Neuron (in vitro differentiated cells): ENCODE measurements around the gene C2CD3.

Source experiments
- H2AFZ ChIP-seq: one replicate; pipeline ENCODE4 v1.6.1; 2013; ENCODE audit warnings: low read depth, mild to moderate bottlenecking, inconsistent platforms, low read length, moderate library complexity
- H3K27me3 ChIP-seq: one replicate; pipeline ENCODE4 v1.6.1; 2013; ENCODE audit warnings: low read length; ENCODE audit not compliant: insufficient read depth
- H3K36me3 ChIP-seq: one replicate; pipeline ENCODE4 v1.6.1; 2013; ENCODE audit warnings: low read length; ENCODE audit not compliant: insufficient read depth
- H3K4me1 ChIP-seq: one replicate; pipeline ENCODE4 v1.6.1; 2013; ENCODE audit warnings: low read length; ENCODE audit not compliant: insufficient read depth
- H3K4me3 ChIP-seq: 2 replicates; pipeline ENCODE4 v1.5.1; 2013; ENCODE audit warnings: mild to moderate bottlenecking, low read length, moderate library complexity
- H3K9me3 ChIP-seq: one replicate; pipeline ENCODE4 v1.6.1; 2013; ENCODE audit warnings: low read length

Gene C2CD3

GRCh38 chr11:73977856-73978519 lies 192.8 kb downstream of the C2CD3 start:
- Histone ChIP-seq H3K4me3 (no peak overlapping the region), H3K36me3 (peaks cover 20% of the 10 kb centered on the region), H3K4me1 (peaks cover 2% of the 10 kb centered on the region), H3K9me3 (no peaks in the 10 kb centered on the region), H3K27me3 (no peaks in the 10 kb centered on the region), H2AFZ (no peak overlapping the region)

GRCh38 chr11:73976451-73977151 lies 194.2 kb downstream of the C2CD3 start:
- Histone ChIP-seq H3K9me3 (no peaks in the 10 kb centered on the region), H3K4me1 (no peaks in the 10 kb centered on the region), H3K36me3 (peaks cover 20% of the 10 kb centered on the region), H3K4me3 (no peak overlapping the region), H3K27me3 (no peaks in the 10 kb centered on the region), H2AFZ (no peak overlapping the region)

- no peaks in the 10 kb centered on the region for H3K27me3 ChIP-seq
- no peaks in the 10 kb centered on the region for H3K4me1 ChIP-seq
- peaks cover 20% of the 10 kb centered on the region for H3K36me3 ChIP-seq
- H3K4me3 ChIP-seq: no peak overlapping the region
- H3K9me3 ChIP-seq: no peaks in the 10 kb centered on the region
- H2AFZ ChIP-seq: no peak overlapping the region
Observed at GRCh38 chr11:73975479-73975757, 195.4 kb downstream of the C2CD3 start.

- Histone ChIP-seq H3K4me3 (no peak overlapping the region), H3K36me3 (peaks cover 15% of the 10 kb centered on the region), H3K27me3 (no peaks in the 10 kb centered on the region), H2AFZ (no peak overlapping the region), H3K9me3 (no peaks in the 10 kb centered on the region), H3K4me1 (no peaks in the 10 kb centered on the region)
Observed at GRCh38 chr11:73974604-73975478, 196.0 kb downstream of the C2CD3 start.

- Histone ChIP-seq H2AFZ (no peak overlapping the region), H3K9me3 (no peaks in the 10 kb centered on the region), H3K36me3 (peaks cover 7% of the 10 kb centered on the region), H3K4me1 (no peaks in the 10 kb centered on the region), H3K4me3 (no peak overlapping the region), H3K27me3 (no peaks in the 10 kb centered on the region)
Observed at GRCh38 chr11:73972620-73973449, 198.0 kb downstream of the C2CD3 start.

GRCh38 chr11:73972187-73972586 lies 198.6 kb downstream of the C2CD3 start:
- Histone ChIP-seq H3K9me3 (no peaks in the 10 kb centered on the region), H3K4me3 (no peak overlapping the region), H3K36me3 (peaks cover 1% of the 10 kb centered on the region), H2AFZ (no peak overlapping the region), H3K4me1 (no peaks in the 10 kb centered on the region), H3K27me3 (no peaks in the 10 kb centered on the region)

- no peaks in the 10 kb centered on the region for H3K9me3 ChIP-seq
- H3K27me3 ChIP-seq: no peaks in the 10 kb centered on the region
- H2AFZ ChIP-seq: no peak overlapping the region
- no peak overlapping the region for H3K4me3 ChIP-seq
- no peaks in the 10 kb centered on the region for H3K4me1 ChIP-seq
- H3K36me3 ChIP-seq: no peaks in the 10 kb centered on the region
Observed at GRCh38 chr11:73971175-73971719, 199.6 kb downstream of the C2CD3 start.

GRCh38 chr11:73969991-73970800 lies 200.6 kb downstream of the C2CD3 start:
- Histone ChIP-seq H3K36me3 (no peaks in the 10 kb centered on the region), H3K4me3 (no peak overlapping the region), H3K9me3 (no peaks in the 10 kb centered on the region), H3K4me1 (no peaks in the 10 kb centered on the region), H3K27me3 (no peaks in the 10 kb centered on the region), H2AFZ (no peak overlapping the region)

GRCh38 chr11:73969091-73969490 lies 201.7 kb downstream of the C2CD3 start:
- H3K27me3 ChIP-seq: no peaks in the 10 kb centered on the region
- H3K4me1 ChIP-seq: no peaks in the 10 kb centered on the region
- H3K9me3 ChIP-seq: no peaks in the 10 kb centered on the region
- no peak overlapping the region for H3K4me3 ChIP-seq
- H2AFZ ChIP-seq: no peak overlapping the region
- no peaks in the 10 kb centered on the region for H3K36me3 ChIP-seq

- no peaks in the 10 kb centered on the region for H3K9me3 ChIP-seq
- no peaks in the 10 kb centered on the region for H3K36me3 ChIP-seq
- no peak overlapping the region for H3K4me3 ChIP-seq
- H3K4me1 ChIP-seq: no peaks in the 10 kb centered on the region
- H3K27me3 ChIP-seq: no peaks in the 10 kb centered on the region
- no peak overlapping the region for H2AFZ ChIP-seq
Observed at GRCh38 chr11:73968356-73968966, 202.3 kb downstream of the C2CD3 start.

- H3K4me1 ChIP-seq: no peaks in the 10 kb centered on the region
- H3K4me3 ChIP-seq: no peak overlapping the region
- H3K27me3 ChIP-seq: no peaks in the 10 kb centered on the region
- no peak overlapping the region for H2AFZ ChIP-seq
- no peaks in the 10 kb centered on the region for H3K9me3 ChIP-seq
- H3K36me3 ChIP-seq: no peaks in the 10 kb centered on the region
Observed at GRCh38 chr11:73965764-73966121, 205.1 kb downstream of the C2CD3 start.
